Stomach smooth muscle (tissue), 2 donors: Measurements from ENCODE around the gene BTRC.
"Not testable (repeated sequence)": the region's sequence is repeated elsewhere in the genome, so short reads cannot be mapped to it uniquely, and the experiment has no call there.

ENCODE experiments used
- H3K27ac ChIP-seq: one replicate; pipeline ENCODE4 v1.7.0; 2013; ENCODE audit warnings: mild to moderate bottlenecking, low read length, inconsistent platforms
- H3K27me3 ChIP-seq, 2 donors: one replicate each; pipeline ENCODE4 v1.7.0; 2013; ENCODE audit warnings: low read length in 2 of 2; ENCODE audit not compliant: insufficient read depth in 2 of 2, control insufficient read depth in 1 of 2
- H3K36me3 ChIP-seq, 2 donors: one replicate each; pipeline ENCODE4 v1.7.0; 2013; ENCODE audit warnings: low read length in 2 of 2; ENCODE audit not compliant: control insufficient read depth in 2 of 2, insufficient read depth in 2 of 2
- H3K4me1 ChIP-seq: one replicate; pipeline ENCODE4 v1.7.0; 2013; ENCODE audit warnings: low read length; ENCODE audit not compliant: control insufficient read depth, insufficient read depth
- H3K4me3 ChIP-seq, 2 donors: one replicate each; pipeline ENCODE4 v1.7.0; 2013; ENCODE audit warnings: low read length in 2 of 2
- H3K9ac ChIP-seq, 2 donors: one replicate each; pipeline ENCODE4 v1.7.0; 2013; ENCODE audit warnings: low read length in 2 of 2, mild to moderate bottlenecking in 1 of 2
- H3K9me3 ChIP-seq, 2 donors: one replicate each; pipeline ENCODE4 v1.7.0; 2013; ENCODE audit warnings: low read length in 2 of 2; ENCODE audit not compliant: control insufficient read depth in 2 of 2
- donor health status: healthy.
- donor health status: Pancreatic carcinoma.

Gene BTRC

DNA sequence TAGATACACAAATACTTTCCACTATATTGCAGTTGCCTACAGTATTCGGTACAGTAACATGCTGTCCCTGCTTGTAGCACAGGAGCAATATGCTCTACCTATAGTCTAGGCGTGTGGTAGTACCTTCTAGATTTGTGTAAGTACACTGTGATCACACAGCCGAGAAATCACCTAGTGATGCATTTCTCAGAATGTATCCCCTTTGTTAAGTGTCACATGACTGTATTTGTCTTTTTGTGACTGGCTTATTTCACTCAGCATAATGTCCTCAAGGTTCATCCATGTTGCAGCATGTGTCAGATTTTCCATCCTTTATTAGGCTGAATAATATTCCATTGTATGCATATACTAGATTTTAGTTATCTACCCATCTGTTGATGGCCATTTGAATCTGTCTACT, 61.9 kb downstream of the BTRC start:
- H3K9me3 ChIP-seq, result peaks cover 0 to 5% of the 10 kb centered on the region in 2 donors
- no peak overlapping the region for H3K9ac ChIP-seq
- no peak overlapping the region for H3K27ac ChIP-seq
- no peaks in the 10 kb centered on the region for H3K4me1 ChIP-seq
- H3K36me3 ChIP-seq, result no peaks in the 10 kb centered on the region
- H3K4me3 ChIP-seq, result no peak overlapping the region
- H3K27me3 ChIP-seq, result no peaks in the 10 kb centered on the region

DNA sequence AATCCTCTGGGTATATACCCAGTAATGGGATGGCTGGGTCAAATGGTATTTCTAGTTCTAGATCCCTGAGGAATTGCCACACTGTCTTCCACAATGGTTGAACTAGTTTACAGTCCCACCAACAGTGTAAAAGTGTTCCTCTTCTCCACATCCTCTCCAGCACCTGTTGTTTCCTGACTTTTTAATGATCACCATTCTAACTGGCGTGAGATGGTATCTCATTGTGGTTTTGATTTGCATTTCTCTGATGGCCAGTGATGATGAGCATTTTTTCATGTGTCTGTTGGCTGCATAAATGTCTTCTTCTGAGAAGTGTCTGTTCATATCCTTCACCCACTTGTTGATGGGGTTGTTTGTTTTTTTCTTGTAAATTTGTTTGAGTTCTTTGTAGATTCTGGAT, 68.0 kb downstream of the BTRC start:
- not testable (repeated sequence) for H3K27me3 ChIP-seq, H3K27ac ChIP-seq, H3K4me3 ChIP-seq, H3K9ac ChIP-seq, H3K36me3 ChIP-seq, H3K4me1 ChIP-seq, H3K9me3 ChIP-seq

- Histone ChIP-seq H3K9me3 (no peaks in the 10 kb centered on the region), H3K27me3 (no peaks in the 10 kb centered on the region), H3K27ac (no peak overlapping the region), H3K36me3 (no peaks in the 10 kb centered on the region), H3K4me1 (no peaks in the 10 kb centered on the region), H3K9ac (no peak overlapping the region), H3K4me3 (no peak overlapping the region)
Measured at GRCh38 chr10:101425535-101425934, 71.6 kb downstream of the BTRC start.

DNA sequence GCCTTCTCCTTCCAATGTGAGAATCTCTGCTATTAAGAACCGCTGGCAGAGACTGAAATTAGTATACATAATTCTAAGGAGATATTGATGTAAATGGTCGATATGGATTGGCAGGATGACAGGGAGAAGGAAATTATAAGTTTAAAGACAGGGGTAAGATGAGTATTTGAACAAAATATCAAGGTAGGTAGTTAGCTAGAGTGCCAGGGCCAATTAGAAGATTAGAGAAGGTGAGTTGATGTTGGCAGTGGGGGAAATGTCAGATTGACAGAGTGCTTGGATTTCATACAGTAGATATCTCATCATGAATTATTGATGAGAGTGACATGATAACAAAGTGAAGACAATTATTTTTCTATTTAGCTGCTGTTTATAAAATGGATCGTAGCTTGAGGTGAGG, 74.1 kb downstream of the BTRC start:
- H3K4me3 ChIP-seq, result no peak overlapping the region
- no peaks in the 10 kb centered on the region for H3K36me3 ChIP-seq
- no peaks in the 10 kb centered on the region for H3K4me1 ChIP-seq
- no peak overlapping the region for H3K27ac ChIP-seq
- H3K9me3 ChIP-seq, result no peaks in the 10 kb centered on the region
- no peaks in the 10 kb centered on the region for H3K27me3 ChIP-seq
- no peak overlapping the region for H3K9ac ChIP-seq

DNA sequence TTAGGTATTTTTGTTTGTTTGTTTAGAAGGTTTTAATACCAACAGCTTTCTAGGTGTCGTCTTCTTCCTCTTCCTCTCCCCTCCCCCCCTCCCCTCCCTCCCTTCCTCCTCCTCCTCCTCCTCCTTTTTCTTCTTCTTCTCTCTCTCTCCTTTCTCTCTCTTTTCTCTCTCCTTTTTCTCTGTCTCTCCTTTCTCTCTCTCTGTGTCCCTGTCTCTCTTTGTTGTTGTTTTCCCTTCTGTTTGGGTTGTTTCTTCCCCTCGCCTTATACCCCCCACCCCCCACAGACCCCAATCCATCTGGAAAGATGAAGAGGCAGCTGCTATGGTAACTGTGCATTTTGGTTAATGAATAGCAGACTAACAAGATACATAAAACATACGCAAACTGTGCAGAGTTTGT, 75.5 kb downstream of the BTRC start:
- H3K9me3 ChIP-seq, result no peaks in the 10 kb centered on the region
- H3K9ac ChIP-seq, result no peak overlapping the region
- no peak overlapping the region for H3K27ac ChIP-seq
- H3K4me1 ChIP-seq, result no peaks in the 10 kb centered on the region
- H3K36me3 ChIP-seq, result no peaks in the 10 kb centered on the region
- H3K4me3 ChIP-seq, result no peak overlapping the region
- no peaks in the 10 kb centered on the region for H3K27me3 ChIP-seq

DNA sequence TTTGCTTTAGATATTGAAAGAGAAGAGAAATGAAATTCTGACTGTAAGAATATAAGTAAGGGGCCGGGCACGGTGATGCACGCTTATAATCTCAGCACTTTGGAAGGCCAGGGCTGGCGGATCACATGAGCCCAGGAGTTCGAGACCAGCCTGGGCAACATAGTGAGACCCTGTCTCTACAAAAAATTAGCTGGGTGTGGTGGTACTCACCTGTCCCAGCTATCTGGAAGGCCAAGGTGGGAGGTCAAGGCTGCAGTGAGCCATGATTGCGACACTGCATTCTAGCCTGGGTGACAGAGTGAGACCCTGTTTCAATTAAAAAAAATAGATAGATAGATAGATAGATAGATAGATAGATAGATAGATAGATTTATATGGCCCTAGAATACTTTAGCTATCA, 82.3 kb downstream of the BTRC start:
- Histone ChIP-seq H3K27me3 (no peaks in the 10 kb centered on the region), H3K27ac (no peak overlapping the region), H3K9me3 (no peaks in the 10 kb centered on the region), H3K9ac (no peak overlapping the region), H3K4me1 (no peaks in the 10 kb centered on the region), H3K4me3 (no peak overlapping the region), H3K36me3 (no peaks in the 10 kb centered on the region)

DNA sequence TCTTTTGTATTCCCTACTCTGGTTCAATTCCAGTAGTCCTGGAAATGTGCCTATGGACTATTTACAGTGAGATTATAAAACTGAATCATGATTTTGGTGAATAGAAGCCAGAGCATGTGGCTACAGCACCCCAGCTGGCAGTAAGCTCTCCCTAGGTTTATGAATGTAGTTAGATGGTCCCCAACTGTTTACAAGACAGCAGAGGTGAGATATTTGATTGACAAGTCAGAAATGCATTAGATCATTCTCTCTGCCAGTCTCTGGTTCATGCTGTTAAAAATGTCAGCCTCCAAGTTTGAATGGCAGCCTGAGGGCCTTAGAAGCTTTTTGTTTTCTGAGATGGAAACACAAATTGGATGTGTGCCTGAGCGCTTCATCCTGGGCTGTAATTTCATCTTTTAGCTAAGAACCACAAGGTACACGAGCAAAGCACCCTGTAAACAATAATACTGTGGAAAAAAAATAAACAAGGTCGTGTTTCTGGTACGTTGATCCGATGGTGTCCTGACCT, 85.0 kb downstream of the BTRC start:
- Histone ChIP-seq H3K27me3 (no peaks in the 10 kb centered on the region), H3K27ac (no peak overlapping the region), H3K4me3 (no peak overlapping the region), H3K36me3 (no peaks in the 10 kb centered on the region), H3K9ac (no peak overlapping the region), H3K4me1 (no peaks in the 10 kb centered on the region), H3K9me3 (no peaks in the 10 kb centered on the region)

DNA sequence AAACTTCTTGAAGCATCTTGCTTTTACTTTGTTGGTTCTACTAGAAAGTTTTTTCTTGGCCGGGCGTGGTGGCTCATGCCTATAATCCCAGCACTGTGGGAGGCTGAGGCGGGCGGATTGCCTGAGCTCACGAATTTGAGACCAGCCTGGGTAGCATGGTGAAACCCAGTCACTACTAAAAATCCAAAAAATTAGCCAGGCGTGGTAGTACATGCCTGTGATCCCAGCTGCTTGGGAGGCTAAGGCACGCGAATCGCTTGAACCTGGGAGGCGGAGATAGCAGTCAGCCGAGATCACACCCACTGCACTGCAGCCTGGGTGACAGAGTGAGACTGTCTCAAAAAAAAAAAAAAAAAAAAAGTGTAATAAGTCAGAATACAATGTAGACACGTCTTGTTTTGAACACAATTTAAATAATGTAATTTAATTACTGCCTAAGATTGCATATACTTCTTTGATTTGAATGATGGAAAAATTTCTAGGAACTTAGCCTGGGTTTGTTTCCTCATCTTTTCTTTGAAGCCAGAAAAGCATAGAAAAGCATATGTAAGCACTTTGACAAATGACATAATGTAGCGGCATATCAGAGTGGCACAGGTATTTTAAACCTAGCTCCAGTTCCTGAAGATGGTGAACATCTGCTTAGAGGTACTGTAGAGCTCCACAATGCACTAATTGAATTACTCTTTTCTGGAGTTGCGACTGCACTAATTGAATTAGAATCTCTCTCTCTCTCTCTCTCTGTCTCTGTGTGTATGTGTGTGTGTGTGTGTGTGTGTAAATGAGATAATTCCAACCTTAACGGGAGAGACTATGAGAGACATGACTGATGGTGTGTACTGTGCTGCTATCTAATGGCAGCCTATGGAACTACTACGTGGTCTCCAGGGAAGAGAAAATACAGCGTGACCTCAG, 87.8 kb downstream of the BTRC start:
- Histone ChIP-seq H3K9me3 (no peaks in the 10 kb centered on the region), H3K36me3 (no peaks in the 10 kb centered on the region), H3K27me3 (no peaks in the 10 kb centered on the region), H3K4me1 (no peaks in the 10 kb centered on the region), H3K9ac (no peak overlapping the region), H3K27ac (no peak overlapping the region), H3K4me3 (no peak overlapping the region)

GRCh38 chr10:101442456-101442800, 88.5 kb downstream of the BTRC start:
- no peaks in the 10 kb centered on the region for H3K36me3 ChIP-seq
- H3K27ac ChIP-seq, result no peak overlapping the region
- no peaks in the 10 kb centered on the region for H3K27me3 ChIP-seq
- H3K9ac ChIP-seq, result no peak overlapping the region
- H3K4me3 ChIP-seq, result no peak overlapping the region
- no peaks in the 10 kb centered on the region for H3K4me1 ChIP-seq
- no peaks in the 10 kb centered on the region for H3K9me3 ChIP-seq

- Histone ChIP-seq H3K4me3 (no peak overlapping the region), H3K9me3 (no peaks in the 10 kb centered on the region), H3K4me1 (no peaks in the 10 kb centered on the region), H3K27ac (no peak overlapping the region), H3K9ac (no peak overlapping the region), H3K27me3 (no peaks in the 10 kb centered on the region), H3K36me3 (no peaks in the 10 kb centered on the region)
Measured at GRCh38 chr10:101444058-101444898, 90.3 kb downstream of the BTRC start.

GRCh38 chr10:101446071-101446470, 92.1 kb downstream of the BTRC start:
- H3K36me3 ChIP-seq, result no peaks in the 10 kb centered on the region
- no peak overlapping the region for H3K9ac ChIP-seq
- no peaks in the 10 kb centered on the region for H3K9me3 ChIP-seq
- no peaks in the 10 kb centered on the region for H3K4me1 ChIP-seq
- H3K27me3 ChIP-seq, result no peaks in the 10 kb centered on the region
- H3K27ac ChIP-seq, result no peak overlapping the region
- no peak overlapping the region for H3K4me3 ChIP-seq
